HG02588 (cell line): Measurements from ENCODE around the gene CARMIL1.

Experiments used
- ATAC-seq: cut with Tn5 transposase; IDR thresholded peaks from one replicate; pipeline ENCODE4 v1.9.1; 2021; ENCODE audit warnings: mild to moderate bottlenecking, moderate library complexity; ENCODE audit not compliant: unreplicated experiment

Gene CARMIL1

DNA sequence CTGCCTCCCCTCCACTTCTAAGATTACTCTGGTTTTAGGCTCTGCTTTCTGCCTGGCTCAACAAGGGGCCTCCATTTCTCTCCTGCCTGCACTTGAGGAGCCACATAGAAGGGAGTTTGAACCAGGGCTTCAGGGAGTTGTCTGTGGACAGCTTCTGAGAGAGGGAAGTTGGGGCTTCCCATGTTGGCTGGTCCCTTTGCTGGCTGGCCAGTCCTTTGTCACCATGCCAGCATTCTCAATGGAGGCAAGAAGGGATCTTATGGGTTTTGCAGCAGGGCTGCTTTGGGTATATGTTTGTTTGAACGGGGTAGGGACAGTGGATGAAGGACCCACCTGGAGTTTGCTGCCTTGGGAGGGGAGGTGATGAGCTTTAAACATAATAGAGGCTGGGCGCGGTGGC, 124.9 kb downstream of the CARMIL1 start:
- ATAC-seq = no peak

DNA sequence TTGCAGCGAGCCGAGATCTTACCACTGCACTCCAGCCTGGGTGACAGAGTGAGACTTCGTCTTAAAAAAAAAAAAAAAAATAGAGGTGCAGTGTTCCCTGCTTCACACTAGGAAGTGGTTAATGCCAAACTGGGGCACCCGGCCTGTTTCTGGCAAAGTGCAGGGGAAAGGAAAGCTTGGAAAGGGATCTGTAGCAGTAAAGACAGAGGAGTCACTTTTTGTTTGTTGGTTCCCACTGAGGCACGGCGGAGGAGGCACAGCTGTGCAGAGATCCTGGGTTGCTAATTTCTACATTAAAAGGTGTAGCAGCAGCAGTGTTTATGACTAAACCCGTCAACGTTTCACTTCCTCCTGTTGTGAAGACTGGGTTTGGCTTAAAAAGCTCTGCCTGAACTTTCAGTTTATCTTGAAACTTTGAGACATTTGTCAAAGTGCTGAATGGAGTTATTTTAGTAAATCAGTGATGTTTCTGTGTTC, 125.6 kb downstream of the CARMIL1 start:
- ATAC-seq = peak; percentile 93

GRCh38 chr6:25405442-25405841, 126.3 kb downstream of the CARMIL1 start:
- peak; percentile 17 for ATAC-seq

DNA sequence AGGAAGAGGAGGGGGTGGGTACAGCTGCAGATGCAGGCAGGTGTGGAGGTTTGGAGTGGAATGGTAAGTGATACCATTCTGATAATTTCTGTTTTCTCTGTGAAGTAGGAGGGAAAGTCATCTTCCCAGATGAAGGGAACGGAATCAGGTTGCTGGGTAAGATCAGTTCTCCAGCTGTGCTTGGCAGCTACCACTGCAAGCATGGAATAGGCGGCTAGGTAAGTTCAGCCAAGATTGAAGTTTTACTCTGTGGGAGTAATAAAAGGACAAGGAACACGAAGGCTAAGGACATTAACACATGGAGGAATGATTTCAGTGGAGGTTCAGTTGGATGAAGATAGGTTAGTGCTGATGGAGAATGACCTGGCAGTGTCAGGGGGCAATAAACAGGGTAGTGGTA, 128.3 kb downstream of the CARMIL1 start:
- no peak for ATAC-seq

GRCh38 chr6:25410102-25410501, 130.9 kb downstream of the CARMIL1 start:
- ATAC-seq = no peak

GRCh38 chr6:25411316-25411950, 132.3 kb downstream of the CARMIL1 start:
- no peak for ATAC-seq

DNA sequence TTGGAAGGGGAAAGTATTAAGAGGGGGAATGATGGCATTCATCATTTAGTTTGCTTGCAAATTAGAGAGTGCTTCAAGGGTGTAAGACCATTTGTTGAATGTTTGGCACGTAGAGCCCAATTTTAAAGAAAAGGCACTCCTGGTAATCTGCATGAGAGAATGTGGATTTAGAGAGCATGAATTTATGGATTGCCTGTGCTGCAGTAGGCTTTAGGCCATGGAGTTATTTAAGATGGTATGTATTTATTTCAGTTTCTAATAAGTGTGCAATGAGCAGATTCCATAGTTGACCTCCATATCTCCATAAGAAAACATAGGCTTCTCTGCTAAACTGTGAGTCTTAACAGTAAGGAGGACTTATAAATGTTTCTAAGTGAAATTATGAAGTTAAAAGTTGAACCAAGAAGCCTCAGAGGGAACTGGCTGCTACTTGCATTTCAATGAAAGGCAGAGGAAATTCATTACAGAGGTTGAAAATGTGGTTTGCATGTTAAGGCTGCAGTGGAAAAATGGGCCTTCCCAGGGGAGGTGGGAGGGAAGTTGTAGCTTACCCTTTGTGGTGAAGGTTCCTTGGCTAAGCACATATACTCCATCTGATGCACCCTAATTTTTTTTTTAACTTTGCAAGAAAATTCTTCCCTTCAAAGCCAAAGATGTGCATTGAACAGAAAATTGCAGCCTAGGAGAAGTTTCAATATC, 134.2 kb downstream of the CARMIL1 start:
- no peak for ATAC-seq

DNA sequence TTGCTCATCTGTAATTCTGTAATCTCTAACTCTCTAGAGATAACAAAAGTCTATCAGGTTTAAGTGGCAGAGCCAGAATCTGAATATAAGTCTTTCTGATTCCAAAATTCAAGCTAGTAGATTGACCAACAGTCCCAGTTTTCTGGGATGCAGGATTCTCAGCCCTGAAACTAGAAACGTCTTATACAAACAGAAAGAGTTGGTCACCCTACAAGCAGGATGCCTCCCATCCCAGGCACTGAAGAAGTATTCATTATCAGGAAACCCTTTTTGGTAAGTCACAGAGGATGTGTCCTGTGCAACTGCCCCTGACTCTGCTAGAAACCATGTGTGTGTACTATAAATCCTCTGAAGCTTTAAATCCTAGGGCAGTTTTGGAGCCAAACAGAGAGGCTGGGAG, 135.0 kb downstream of the CARMIL1 start:
- no peak for ATAC-seq

- no peak for ATAC-seq
These were observed 135.6 kb downstream of the CARMIL1 start for GRCh38 chr6:25414755-25415154.

DNA sequence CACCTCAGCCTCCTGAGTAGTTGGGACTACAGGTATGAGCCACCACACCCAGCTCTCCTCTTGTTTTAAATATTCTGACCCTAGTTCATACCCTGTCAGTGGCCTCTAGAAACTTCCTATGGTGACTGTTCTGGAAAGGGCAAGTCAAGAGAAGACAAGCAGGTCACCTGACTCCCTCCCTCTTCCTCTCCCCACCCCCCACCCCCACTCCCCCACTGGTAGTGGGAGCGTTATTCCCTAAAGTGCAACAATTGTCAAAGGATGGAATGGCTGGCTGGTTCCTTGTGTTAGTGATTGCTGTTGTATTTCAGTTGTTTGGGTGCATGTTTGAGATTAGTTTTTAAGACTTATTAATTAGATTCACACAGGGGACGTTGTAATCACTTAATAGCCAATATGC, 136.1 kb downstream of the CARMIL1 start:
- ATAC-seq = no peak

DNA sequence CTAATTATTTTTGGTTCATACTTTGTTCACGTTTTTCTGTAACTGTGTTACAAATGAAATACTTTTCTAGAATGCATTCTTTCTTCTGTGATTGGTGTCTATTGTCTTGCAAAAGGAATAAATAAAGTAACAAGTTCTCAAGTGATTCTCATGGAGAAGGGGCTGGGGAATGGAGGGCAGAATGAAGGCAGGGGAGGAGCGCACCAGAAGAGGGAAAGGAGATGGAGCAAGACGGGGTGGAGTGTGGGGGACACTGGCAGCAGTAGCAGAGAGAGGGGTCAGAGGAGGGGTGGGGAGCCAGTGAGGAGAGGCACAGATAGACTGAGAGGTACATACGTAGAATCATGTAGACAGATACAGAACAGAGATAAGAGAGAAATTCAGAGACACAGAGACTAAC, 136.5 kb downstream of the CARMIL1 start:
- ATAC-seq = no peak

- no peak for ATAC-seq
These were observed 138.0 kb downstream of the CARMIL1 start for GRCh38 chr6:25417046-25417605.

DNA sequence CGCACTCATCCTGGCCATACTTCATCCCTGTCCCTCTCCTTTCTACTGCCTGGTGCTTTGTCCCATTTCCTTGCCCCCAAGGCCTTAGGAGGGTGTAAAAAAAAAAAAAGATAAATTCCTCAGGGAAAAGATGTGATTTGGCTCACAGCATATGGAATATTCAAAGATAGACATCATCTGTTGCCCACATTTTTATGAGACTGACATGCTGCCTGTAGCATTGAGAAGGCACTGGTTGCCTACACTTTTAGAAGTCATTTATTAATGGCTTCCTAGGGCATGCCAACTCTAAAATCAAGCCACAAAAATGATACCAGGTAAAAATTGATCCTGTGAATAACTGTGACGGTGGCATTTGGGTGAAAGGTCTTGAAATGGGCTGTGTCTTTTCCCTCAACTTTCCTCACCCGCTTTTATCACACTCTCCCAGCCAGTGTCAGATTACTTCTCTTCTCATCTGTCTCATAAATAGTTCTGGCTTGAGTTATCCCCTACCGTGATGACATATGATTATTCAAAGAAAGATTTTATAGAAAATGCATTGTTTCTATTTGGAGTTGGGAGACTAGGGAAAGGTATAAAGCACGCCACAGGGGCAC, 139.4 kb downstream of the CARMIL1 start:
- ATAC-seq = no peak

- ATAC-seq = no peak
These were observed 140.7 kb downstream of the CARMIL1 start for GRCh38 chr6:25419879-25420278.

DNA sequence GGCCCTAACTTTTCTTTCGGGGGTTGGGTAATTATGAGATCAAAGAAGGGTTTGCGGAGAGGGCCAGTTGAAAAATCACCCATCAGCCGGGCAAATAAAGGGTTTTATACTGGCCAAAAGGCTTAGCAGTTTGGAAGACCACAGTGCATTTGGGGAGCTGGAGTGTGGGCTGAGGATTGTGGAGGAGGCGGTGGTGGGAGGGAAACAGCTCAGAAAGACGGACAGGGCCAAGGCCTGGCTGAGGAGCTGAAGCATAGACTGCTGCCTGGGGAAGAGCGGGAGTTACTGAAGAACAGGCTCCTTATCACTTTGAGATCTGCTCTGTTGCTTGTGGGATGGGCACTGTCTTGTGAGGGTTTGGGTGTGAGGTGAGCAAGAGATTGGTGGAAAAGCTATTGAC, 144.2 kb downstream of the CARMIL1 start:
- no peak for ATAC-seq

DNA sequence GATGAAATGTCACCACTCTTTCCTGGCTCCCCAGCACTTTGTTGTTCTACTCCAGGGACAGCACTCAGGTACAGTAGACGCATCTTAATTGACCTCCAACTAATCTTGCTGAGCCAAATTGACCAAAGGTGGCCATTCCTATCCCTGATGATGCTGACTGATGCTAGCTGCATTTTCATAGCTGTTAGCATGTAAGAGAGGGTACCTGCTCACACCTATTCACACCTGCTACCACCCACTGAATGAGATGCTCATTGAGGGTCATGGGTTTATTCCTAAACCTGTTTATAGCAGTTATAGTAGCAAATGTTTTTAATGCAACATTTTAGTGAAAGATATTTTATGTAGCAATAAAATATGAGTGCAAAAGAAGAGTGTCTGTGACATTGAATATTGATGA, 145.1 kb downstream of the CARMIL1 start:
- no peak for ATAC-seq

- ATAC-seq = no peak
These were observed 148.4 kb downstream of the CARMIL1 start for GRCh38 chr6:25427549-25427948.

- no peak for ATAC-seq
These were observed 149.7 kb downstream of the CARMIL1 start for GRCh38 chr6:25428758-25429317.

DNA sequence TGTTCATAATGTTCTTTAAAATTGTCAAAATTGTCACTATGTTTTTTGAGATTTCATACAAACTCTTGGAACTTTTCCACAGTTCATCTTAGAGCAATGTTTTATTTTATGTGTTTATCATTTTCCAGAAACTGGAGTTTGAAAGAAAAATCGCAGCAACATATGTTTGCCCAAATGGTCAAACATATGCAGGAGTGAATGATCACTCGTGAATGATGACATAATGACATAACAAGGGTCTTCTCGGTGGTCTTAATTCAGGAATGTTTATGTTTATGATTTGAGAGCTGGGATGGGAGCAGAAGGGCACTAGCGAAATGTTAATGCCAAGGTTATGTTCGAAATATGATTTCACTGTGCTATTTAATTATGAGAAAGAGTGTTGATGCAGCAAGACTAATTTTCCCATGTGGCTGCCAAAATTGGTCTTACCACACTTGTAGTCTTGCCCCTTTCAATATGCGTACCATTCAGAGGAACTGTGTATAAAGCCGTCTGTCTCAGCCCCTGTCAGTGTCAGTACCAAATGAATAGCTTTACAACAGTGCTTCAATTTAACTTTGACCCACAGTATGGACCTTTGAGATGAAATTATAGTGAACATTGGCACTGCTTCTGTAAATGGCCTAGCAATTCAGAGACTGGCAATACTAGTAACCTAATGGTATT, 152.3 kb downstream of the CARMIL1 start:
- ATAC-seq = no peak

DNA sequence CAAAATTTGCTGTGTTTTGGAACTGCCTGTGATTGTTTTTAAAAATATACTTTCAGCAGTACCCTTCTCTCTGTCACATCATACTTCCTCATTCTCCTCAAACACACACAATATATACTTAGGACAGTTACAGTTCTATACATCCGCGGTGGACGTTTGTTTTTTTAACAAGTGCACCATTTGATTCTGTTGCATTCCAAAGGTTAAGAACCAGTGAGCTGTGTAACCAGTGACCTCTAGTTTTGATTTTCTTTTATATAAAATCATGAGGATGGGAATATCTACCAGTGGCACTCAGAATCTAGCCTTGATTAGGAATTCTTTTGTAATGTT, 152.8 kb downstream of the CARMIL1 start:
- ATAC-seq = no peak

DNA sequence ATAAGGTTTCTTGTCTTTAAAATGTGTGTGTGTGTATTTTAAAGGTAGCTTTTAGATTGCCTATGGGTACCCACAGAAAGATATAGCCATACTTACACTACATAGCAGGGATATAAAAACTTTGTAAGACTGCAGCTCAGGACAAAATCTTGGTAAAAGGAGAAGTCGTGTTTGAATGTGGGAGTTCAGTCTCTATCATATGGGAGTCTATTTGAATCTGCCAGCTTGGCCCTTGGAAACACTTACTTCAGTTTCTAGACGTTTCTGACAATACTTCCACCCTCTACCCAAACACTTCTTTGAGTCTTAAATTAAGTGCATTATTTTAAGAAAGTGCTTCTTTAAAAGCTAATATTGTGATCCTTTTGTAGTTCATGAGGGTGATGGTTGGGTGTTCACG, 155.7 kb downstream of the CARMIL1 start:
- ATAC-seq = no peak
